Left ventricle myocardium inferior (tissue), 1 donor: ENCODE measurements around the gene NEB. TPM values are rescaled to one million over a fixed set of nuclear protein-coding genes. Genes with fewer than 3 reads are reported as not detected.

Source experiments
- DNase-seq: peaks from one replicate; pipeline ENCODE4 v3.0.0-alpha.2; 2020
- H3K27ac ChIP-seq: fragments of 200-600 bp; replicated peaks from 2 replicates; pipeline ENCODE4 v1.8.0; 2021
- H3K27me3 ChIP-seq: fragments of 200-600 bp; 2 replicates; pipeline ENCODE4 v1.8.0; 2021; ENCODE audit warnings: low read depth
- H3K36me3 ChIP-seq: fragments of 200-600 bp; 2 replicates; pipeline ENCODE4 v1.8.0; 2021
- H3K4me1 ChIP-seq: fragments of 200-600 bp; 2 replicates; pipeline ENCODE4 v1.8.0; 2021
- H3K4me3 ChIP-seq: fragments of 200-600 bp; 2 replicates; pipeline ENCODE4 v1.8.0; 2021; ENCODE audit warnings: mild to moderate bottlenecking, moderate library complexity
- H3K9me3 ChIP-seq: fragments of 200-600 bp; replicated peaks from 2 replicates; pipeline ENCODE4 v1.8.0; 2021
- CTCF ChIP-seq: fragments of 200-600 bp; IDR thresholded peaks from 2 replicates; pipeline ENCODE4 v1.8.0; 2021; ENCODE audit warnings: antibody characterized with exemption, mild to moderate bottlenecking, borderline replicate concordance
- intact Hi-C: fragments of 100-400 bp; cut with micrococcal nuclease; formaldehyde crosslinking; loops from one replicate; pipeline ENCODE4 v1.11.0; 2022
- total RNA-seq: library from RNA; stranded (reverse); fragmentation: NEBNext Ultra II Directional; extraction: Animal tissue kit (Norgen Biotek cat#: 25700); gene quantifications from one replicate; pipeline ENCODE4 v1.2.1, GENCODE V29; 2021
- donor health status: DM: no; HTN: yes; CAD: no; lungs with severe emphysema.

Gene NEB
- total RNA-seq, 1 donor from 2014 or later, result 30.5 TPM

- Histone ChIP-seq H3K4me3 (no peak overlapping the region), H3K9me3 (no peaks in the 10 kb centered on the region), H3K27ac (no peak overlapping the region), H3K4me1 (no peaks in the 10 kb centered on the region), H3K27me3 (no peaks in the 10 kb centered on the region), H3K36me3 (no peaks in the 10 kb centered on the region)
- TF ChIP-seq CTCF, result no peak
- no peak for DNase-seq
- intact Hi-C loops, result no loop called here
These were observed 117.4 kb downstream of the NEB start for GRCh38 chr2:151616760-151617339.

GRCh38 chr2:151614606-151615306 lies 119.5 kb downstream of the NEB start:
- no peak for DNase-seq
- peak; percentile 54 for TF ChIP-seq CTCF
- intact Hi-C loops, result no loop called here
- Histone ChIP-seq H3K4me1 (no peaks in the 10 kb centered on the region), H3K36me3 (no peaks in the 10 kb centered on the region), H3K27ac (no peak overlapping the region), H3K27me3 (no peaks in the 10 kb centered on the region), H3K4me3 (no peak overlapping the region), H3K9me3 (no peaks in the 10 kb centered on the region)

GRCh38 chr2:151614159-151614558 lies 120.1 kb downstream of the NEB start:
- no peaks in the 10 kb centered on the region for H3K27me3 ChIP-seq
- H3K9me3 ChIP-seq, result no peaks in the 10 kb centered on the region
- intact Hi-C loops, result no loop called here
- DNase-seq, result no peak
- no peak overlapping the region for H3K4me3 ChIP-seq
- no peak for TF ChIP-seq CTCF
- no peaks in the 10 kb centered on the region for H3K4me1 ChIP-seq
- no peaks in the 10 kb centered on the region for H3K36me3 ChIP-seq
- no peak overlapping the region for H3K27ac ChIP-seq

GRCh38 chr2:151611351-151611750 lies 122.9 kb downstream of the NEB start:
- Histone ChIP-seq H3K9me3 (no peaks in the 10 kb centered on the region), H3K27me3 (no peaks in the 10 kb centered on the region), H3K4me1 (no peaks in the 10 kb centered on the region), H3K36me3 (no peaks in the 10 kb centered on the region), H3K27ac (no peak overlapping the region), H3K4me3 (no peak overlapping the region)
- intact Hi-C loops, result no loop called here
- no peak for TF ChIP-seq CTCF
- DNase-seq, result no peak

GRCh38 chr2:151610310-151610709 lies 124.0 kb downstream of the NEB start:
- Histone ChIP-seq H3K27me3 (no peaks in the 10 kb centered on the region), H3K4me3 (no peak overlapping the region), H3K9me3 (no peaks in the 10 kb centered on the region), H3K4me1 (no peaks in the 10 kb centered on the region), H3K27ac (no peak overlapping the region), H3K36me3 (no peaks in the 10 kb centered on the region)
- DNase-seq, result no peak
- intact Hi-C loops, result no loop called here
- no peak for TF ChIP-seq CTCF
